HEK293 (cell line): ENCODE data around the gene ARAP1.

Experiments used
- CTCF ChIA-PET: fragments of 350-600 bp; formaldehyde crosslinking; extraction: SDS; loops from one replicate; lab custom pipeline; 2021; ENCODE audit warnings: antibody characterized with exemption; lab: Yijun Ruan, JAX
- POLR2A ChIA-PET: fragments of 300-600 bp; formaldehyde crosslinking; extraction: SDS; loops from one replicate; lab custom pipeline; 2020; ENCODE audit warnings: antibody characterized with exemption, inconsistent platforms; lab: Yijun Ruan, JAX
- H3K27ac ChIP-seq: fragments of 200-500 bp; sonication (Bioruptor generic); 2 replicates; pipeline ENCODE4 v1.5.1; 2014; ENCODE audit warnings: low read depth, low read length, control low read depth, inconsistent platforms; ENCODE audit errors: extremely low read depth
- H3K36me3 ChIP-seq, 2 experiments: fragments of 200-500 bp in 1 of 2; sonication (Bioruptor generic) in 1 of 2; 1 replicate in 1 of 2; 2 replicates in 1 of 2; pipeline ENCODE4 v1.5.1; 2014 to 2017; ENCODE audit warnings: inconsistent platforms in 2 of 2, low read length in 2 of 2; ENCODE audit not compliant: control insufficient read depth in 2 of 2, insufficient read depth in 1 of 2
- H3K4me1 ChIP-seq: fragments of 200-500 bp; sonication (Bioruptor generic); 2 replicates; pipeline ENCODE4 v1.5.1; 2014; ENCODE audit warnings: mild to moderate bottlenecking, low read length, inconsistent platforms; ENCODE audit not compliant: control insufficient read depth, insufficient read depth
- H3K4me3 ChIP-seq: 2 replicates; pipeline ENCODE4 v1.5.1; 2011; ENCODE audit warnings: low read depth, mild to moderate bottlenecking, control low read depth, low read length, moderate library complexity
- H3K9me3 ChIP-seq: fragments of 200-500 bp; sonication (Bioruptor generic); 2 replicates; pipeline ENCODE4 v1.5.1; 2014; ENCODE audit warnings: low read depth, low read length, inconsistent platforms; ENCODE audit not compliant: control insufficient read depth, insufficient read depth
- BCL11A ChIP-seq: fragments of 450-650 bp; formaldehyde crosslinking; IDR thresholded peaks from 2 replicates; pipeline ENCODE4 v1.5.1; 2016; ENCODE audit warnings: low read depth, missing biosample characterization, missing genetic modification characterization
- OSR2 ChIP-seq: fragments of 450-650 bp; formaldehyde crosslinking; IDR thresholded peaks from 2 replicates; pipeline ENCODE4 v1.5.1; 2016; ENCODE audit warnings: missing biosample characterization, missing genetic modification characterization
- SP2 ChIP-seq: fragments of 450-650 bp; formaldehyde crosslinking; IDR thresholded peaks from 2 replicates; pipeline ENCODE4 v1.5.1; 2016; ENCODE audit warnings: missing biosample characterization, missing genetic modification characterization
- ZBTB20 ChIP-seq: fragments of 450-650 bp; formaldehyde crosslinking; IDR thresholded peaks from 2 replicates; pipeline ENCODE4 v1.5.1; 2016; ENCODE audit warnings: missing biosample characterization, missing genetic modification characterization
- ZEB2 ChIP-seq: fragments of 450-650 bp; formaldehyde crosslinking; IDR thresholded peaks from 2 replicates; pipeline ENCODE4 v1.5.1; 2016; ENCODE audit warnings: missing biosample characterization, missing genetic modification characterization
- ZFP3 ChIP-seq: fragments of 450-650 bp; formaldehyde crosslinking; IDR thresholded peaks from 2 replicates; pipeline ENCODE4 v1.5.1; 2016; ENCODE audit warnings: low read depth, missing biosample characterization, missing genetic modification characterization
- ZFP69B ChIP-seq: fragments of 450-650 bp; formaldehyde crosslinking; IDR thresholded peaks from 2 replicates; pipeline ENCODE4 v1.5.1; 2016; ENCODE audit warnings: missing biosample characterization, missing genetic modification characterization
- ZNF132 ChIP-seq: fragments of 450-650 bp; formaldehyde crosslinking; IDR thresholded peaks from 2 replicates; pipeline ENCODE4 v1.5.1; 2017; ENCODE audit warnings: missing biosample characterization, missing genetic modification characterization, borderline replicate concordance
- ZNF175 ChIP-seq: fragments of 450-650 bp; formaldehyde crosslinking; IDR thresholded peaks from 2 replicates; pipeline ENCODE4 v1.5.1; 2016; ENCODE audit warnings: missing biosample characterization, missing genetic modification characterization
- ZNF501 ChIP-seq: fragments of 450-650 bp; formaldehyde crosslinking; IDR thresholded peaks from 2 replicates; pipeline ENCODE4 v1.5.1; 2016; ENCODE audit warnings: missing biosample characterization, missing genetic modification characterization
- ZNF610 ChIP-seq: fragments of 450-650 bp; formaldehyde crosslinking; IDR thresholded peaks from 2 replicates; pipeline ENCODE4 v1.5.1; 2016; ENCODE audit warnings: missing biosample characterization, missing genetic modification characterization, borderline replicate concordance
- ZNF777 ChIP-seq: fragments of 450-650 bp; formaldehyde crosslinking; IDR thresholded peaks from 2 replicates; pipeline ENCODE4 v1.5.1; 2017; ENCODE audit warnings: missing biosample characterization, missing genetic modification characterization, borderline replicate concordance
- ZSCAN30 ChIP-seq: fragments of 450-650 bp; IDR thresholded peaks from 2 replicates; pipeline ENCODE4 v1.5.1; 2018; ENCODE audit warnings: missing biosample characterization, mild to moderate bottlenecking, missing genetic modification characterization, moderate library complexity
- TF ChIP-seq, protein P1 (sequence below): fragments of 450-650 bp; formaldehyde crosslinking; IDR thresholded peaks from 2 replicates; pipeline ENCODE4 v1.5.1; 2016; ENCODE audit warnings: missing biosample characterization, missing genetic modification characterization
- TF ChIP-seq, protein P2 (sequence below): fragments of 450-650 bp; formaldehyde crosslinking; IDR thresholded peaks from 2 replicates; pipeline ENCODE4 v1.5.1; 2016; ENCODE audit warnings: missing biosample characterization, missing genetic modification characterization

Gene ARAP1

GRCh38 chr11:72642884-72643522 is 109.2 kb downstream of the ARAP1 start (continued):
- peak; percentile 66 for TF ChIP-seq ZNF610
- TF ChIP-seq ZSCAN30: peak; percentile 52; the same call in 1 of the 2 replicates
- peak; percentile 37; the same call in 1 of the 2 replicates for TF ChIP-seq OSR2 (tag by site-specific recombination)
- no peak; the same call in 1 of the 2 replicates for TF ChIP-seq ZNF501 (tag by site-specific recombination)
- peak; percentile 62 for TF ChIP-seq ZEB2 (tag by site-specific recombination)
- TF ChIP-seq ZFP69B (tag by site-specific recombination): peak; percentile 95
- peak; percentile 84 for TF ChIP-seq BCL11A
- TF ChIP-seq ZNF132: no peak

- no peak for TF ChIP-seq ZNF175 (tag by site-specific recombination)
- TF ChIP-seq, protein P1, sequence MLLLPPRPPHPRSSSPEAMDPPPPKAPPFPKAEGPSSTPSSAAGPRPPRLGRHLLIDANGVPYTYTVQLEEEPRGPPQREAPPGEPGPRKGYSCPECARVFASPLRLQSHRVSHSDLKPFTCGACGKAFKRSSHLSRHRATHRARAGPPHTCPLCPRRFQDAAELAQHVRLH (tag by site-specific recombination): no peak
- 0 out of 2 replicates have a peak, but pooled peaks have one; percentile 20 for TF ChIP-seq ZBTB20 (tag by site-specific recombination)
- TF ChIP-seq ZNF777 (tag by site-specific recombination): peak; percentile 74
- 0 out of 2 replicates have a peak, but pooled peaks have one; percentile 14 for TF ChIP-seq SP2 (tag by site-specific recombination)
These were observed 109.9 kb downstream of the ARAP1 start for GRCh38 chr11:72642043-72642883.

GRCh38 chr11:72641522-72642042 is 110.6 kb downstream of the ARAP1 start:
- Histone ChIP-seq H3K4me3 (no peak overlapping the region), H3K4me1 (no peaks in the 10 kb centered on the region), H3K36me3 (no peaks in the 10 kb centered on the region), H3K27ac (no peak overlapping the region), H3K9me3 (no peaks in the 10 kb centered on the region)
- POLR2A ChIA-PET: no interaction called here
- TF ChIP-seq ZFP3 (tag by site-specific recombination): no peak
- TF ChIP-seq, protein P2, sequence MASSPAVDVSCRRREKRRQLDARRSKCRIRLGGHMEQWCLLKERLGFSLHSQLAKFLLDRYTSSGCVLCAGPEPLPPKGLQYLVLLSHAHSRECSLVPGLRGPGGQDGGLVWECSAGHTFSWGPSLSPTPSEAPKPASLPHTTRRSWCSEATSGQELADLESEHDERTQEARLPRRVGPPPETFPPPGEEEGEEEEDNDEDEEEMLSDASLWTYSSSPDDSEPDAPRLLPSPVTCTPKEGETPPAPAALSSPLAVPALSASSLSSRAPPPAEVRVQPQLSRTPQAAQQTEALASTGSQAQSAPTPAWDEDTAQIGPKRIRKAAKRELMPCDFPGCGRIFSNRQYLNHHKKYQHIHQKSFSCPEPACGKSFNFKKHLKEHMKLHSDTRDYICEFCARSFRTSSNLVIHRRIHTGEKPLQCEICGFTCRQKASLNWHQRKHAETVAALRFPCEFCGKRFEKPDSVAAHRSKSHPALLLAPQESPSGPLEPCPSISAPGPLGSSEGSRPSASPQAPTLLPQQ (tag by site-specific recombination): peak; percentile 54
- CTCF ChIA-PET: interaction anchor here (5.6 kb wide), 1 partner anchor 53 kb away, joined by 47 read pairs; no protein-coding TSS in a partner anchor

More at GRCh38 chr11:72642043-72642883, 109.9 kb downstream of the ARAP1 start:
- Histone ChIP-seq H3K4me1 (no peaks in the 10 kb centered on the region), H3K9me3 (no peaks in the 10 kb centered on the region), H3K4me3 (peak overlapping the region; percentile 44), H3K36me3 (no peaks in the 10 kb centered on the region), H3K27ac (no peak overlapping the region)
- CTCF ChIA-PET: interaction anchor here (0.6 to 5.6 kb wide), 6 partner anchors 10 to 171 kb away, joined by 3 to 47 read pairs (median 4); no protein-coding TSS in a partner anchor
- POLR2A ChIA-PET: no interaction called here
